Posterior vena cava (tissue), 2 donors: ENCODE data around the gene PGRMC2. TPM values are rescaled to one million over a fixed set of nuclear protein-coding genes. Genes with fewer than 3 reads are reported as not detected.

Experiments
- DNase-seq: peaks from one replicate; pipeline ENCODE4 v3.0.0-alpha.2; 2020; ENCODE audit warnings: low spot score
- intact Hi-C, 2 donors: fragments of 100-400 bp; cut with DNase I; formaldehyde crosslinking; loops; one replicate each; pipeline versions ENCODE4 v1.14.1 to v1.14.2; 2022 to 2023
- long read RNA-seq, 2 donors: library from polyadenylated mRNA; unstranded; transcript quantifications; one replicate each; pipeline ENCODE4 v2.0.0, GENCODE V29; 2020 to 2021
- total RNA-seq, 2 donors: library from RNA; stranded (reverse); fragmentation: NEBNext Ultra II Directional; extraction: Animal tissue kit (Norgen Biotek cat#: 25700); gene quantifications; one replicate each; pipeline ENCODE4 v1.2.1, GENCODE V29; 2021
- donor health status: DM: yes; HTN: yes; CAD: no.
- donor health status: DM: yes; HTN: yes; CAD: no.

Gene PGRMC2
- total RNA-seq, result 10 to 100 TPM; 69.6 to 77.8 TPM
- long read RNA-seq, donor 1, transcript PGRMC2-208 (3 exons, 3,783 nt), result major isoform, 39 of 42 reads
- long read RNA-seq, donor 1, partial matches to known transcripts, result 1 of 42 reads
- long read RNA-seq, donor 1, other reads (novel, unspliced or antisense), result 2 of 42 reads
- long read RNA-seq, donor 2, partial matches to known transcripts, result 0 of 3 reads
- long read RNA-seq, donor 2, other reads (novel, unspliced or antisense), result 1 of 3 reads

GRCh38 chr4:128287141-128287870 lies at the start of gene PGRMC2:
TSS of gene PGRMC2 (minus strand) at chr4:128287813. CDS start at chr4:128287790, 23 bp downstream.
- peak; percentile 82 for DNase-seq
- intact Hi-C loops, result no loop called here

GRCh38 chr4:128335541-128335940 lies 47.9 kb upstream of the PGRMC2 start:
- intact Hi-C loops, result no loop called here
- no peak for DNase-seq

- no peak for DNase-seq
- intact Hi-C loops, result no loop called here
Observed at GRCh38 chr4:128334256-128334655, 46.6 kb upstream of the PGRMC2 start.

GRCh38 chr4:128333309-128334018 lies 45.9 kb upstream of the PGRMC2 start:
- intact Hi-C loops, result no loop called here
- DNase-seq, result no peak

- no peak for DNase-seq
- intact Hi-C loops, result no loop called here
Observed at GRCh38 chr4:128332081-128332480, 44.5 kb upstream of the PGRMC2 start.

- intact Hi-C loops, result no loop called here
- no peak for DNase-seq
Observed at GRCh38 chr4:128329638-128330037, 42.0 kb upstream of the PGRMC2 start.

- intact Hi-C loops, result no loop called here
- DNase-seq, result no peak
Observed at GRCh38 chr4:128328106-128328505, 40.5 kb upstream of the PGRMC2 start.

- intact Hi-C loops, result no loop called here
Observed at GRCh38 chr4:128323401-128323800, 35.8 kb upstream of the PGRMC2 start.

GRCh38 chr4:128322986-128323385 lies 35.4 kb upstream of the PGRMC2 start:
- intact Hi-C loops, result no loop called here

More at GRCh38 chr4:128323401-128323800, 35.8 kb upstream of the PGRMC2 start:
- no peak for DNase-seq

GRCh38 chr4:128322311-128322710 lies 34.7 kb upstream of the PGRMC2 start:
- intact Hi-C loops, result no loop called here
- DNase-seq, result no peak

More at GRCh38 chr4:128322986-128323385, 35.4 kb upstream of the PGRMC2 start:
- DNase-seq, result no peak

- intact Hi-C loops, result no loop called here
- DNase-seq, result no peak
Observed at GRCh38 chr4:128320656-128321055, 33.0 kb upstream of the PGRMC2 start.

- no peak for DNase-seq
- intact Hi-C loops, result no loop called here
Observed at GRCh38 chr4:128315756-128316520, 28.3 kb upstream of the PGRMC2 start.

- DNase-seq, result no peak
- intact Hi-C loops, result no loop called here
Observed at GRCh38 chr4:128311659-128312403, 24.2 kb upstream of the PGRMC2 start.

GRCh38 chr4:128310266-128310697 lies 22.7 kb upstream of the PGRMC2 start:
- no peak for DNase-seq
- intact Hi-C loops, result no loop called here

GRCh38 chr4:128309585-128309984 lies 22.0 kb upstream of the PGRMC2 start:
- intact Hi-C loops, result no loop called here

GRCh38 chr4:128308986-128309385 lies 21.4 kb upstream of the PGRMC2 start:
- no peak for DNase-seq
- intact Hi-C loops, result no loop called here

More at GRCh38 chr4:128309585-128309984, 22.0 kb upstream of the PGRMC2 start:
- no peak for DNase-seq

- intact Hi-C loops, result no loop called here
Observed at GRCh38 chr4:128307123-128307571, 19.5 kb upstream of the PGRMC2 start.

GRCh38 chr4:128305942-128306341 lies 18.3 kb upstream of the PGRMC2 start:
- DNase-seq, result no peak
- intact Hi-C loops, result no loop called here

More at GRCh38 chr4:128307123-128307571, 19.5 kb upstream of the PGRMC2 start:
- no peak for DNase-seq

GRCh38 chr4:128303986-128304385 lies 16.4 kb upstream of the PGRMC2 start:
- no peak for DNase-seq
- intact Hi-C loops, result no loop called here
